ENCODE data around the gene LGALS1.

DNA sequence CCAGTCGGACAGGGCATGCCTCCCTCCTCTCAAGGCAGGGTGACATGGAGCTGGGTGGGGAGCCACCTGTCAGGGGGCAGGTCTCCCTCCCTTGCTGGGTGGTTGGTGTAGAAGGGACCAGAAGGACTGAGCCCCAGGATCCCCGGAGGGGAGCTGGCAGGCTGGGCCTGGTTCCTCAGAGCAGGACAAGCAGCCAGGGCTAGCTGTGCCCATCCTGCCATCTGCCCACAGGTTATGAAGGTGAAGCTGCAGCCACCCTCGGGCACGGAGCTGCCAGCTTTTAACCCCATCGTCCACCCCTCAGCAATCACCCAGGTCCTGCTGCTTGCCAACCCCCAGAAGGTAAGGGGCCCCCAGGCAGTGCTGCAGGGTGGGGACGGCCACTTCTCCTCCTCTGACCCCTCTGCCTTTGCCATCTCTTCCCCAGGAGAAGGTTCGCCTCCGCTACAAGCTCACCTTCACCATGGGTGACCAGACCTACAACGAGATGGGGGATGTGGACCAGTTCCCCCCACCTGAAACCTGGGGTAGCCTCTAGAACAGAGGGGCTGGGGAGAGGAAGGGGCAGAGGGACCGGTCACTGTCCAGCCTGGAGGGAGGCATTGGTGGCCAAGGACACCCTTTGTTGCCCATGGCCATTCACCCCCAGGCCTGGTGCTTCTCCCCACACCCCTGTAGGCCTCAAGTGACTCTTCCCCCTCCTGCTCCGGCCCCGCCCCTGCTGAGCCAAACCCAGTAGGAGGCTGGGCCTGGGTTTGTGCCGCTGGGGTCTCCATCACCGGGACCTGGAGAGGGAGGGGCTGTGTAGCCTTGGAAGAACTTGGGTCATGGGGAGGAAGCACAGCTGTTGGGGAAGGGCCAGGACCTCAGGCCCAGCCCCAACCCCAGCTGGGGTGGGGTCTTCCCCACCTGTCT is 43.0 kb upstream of the LGALS1 start:
- TF ChIP-seq, protein P1, sequence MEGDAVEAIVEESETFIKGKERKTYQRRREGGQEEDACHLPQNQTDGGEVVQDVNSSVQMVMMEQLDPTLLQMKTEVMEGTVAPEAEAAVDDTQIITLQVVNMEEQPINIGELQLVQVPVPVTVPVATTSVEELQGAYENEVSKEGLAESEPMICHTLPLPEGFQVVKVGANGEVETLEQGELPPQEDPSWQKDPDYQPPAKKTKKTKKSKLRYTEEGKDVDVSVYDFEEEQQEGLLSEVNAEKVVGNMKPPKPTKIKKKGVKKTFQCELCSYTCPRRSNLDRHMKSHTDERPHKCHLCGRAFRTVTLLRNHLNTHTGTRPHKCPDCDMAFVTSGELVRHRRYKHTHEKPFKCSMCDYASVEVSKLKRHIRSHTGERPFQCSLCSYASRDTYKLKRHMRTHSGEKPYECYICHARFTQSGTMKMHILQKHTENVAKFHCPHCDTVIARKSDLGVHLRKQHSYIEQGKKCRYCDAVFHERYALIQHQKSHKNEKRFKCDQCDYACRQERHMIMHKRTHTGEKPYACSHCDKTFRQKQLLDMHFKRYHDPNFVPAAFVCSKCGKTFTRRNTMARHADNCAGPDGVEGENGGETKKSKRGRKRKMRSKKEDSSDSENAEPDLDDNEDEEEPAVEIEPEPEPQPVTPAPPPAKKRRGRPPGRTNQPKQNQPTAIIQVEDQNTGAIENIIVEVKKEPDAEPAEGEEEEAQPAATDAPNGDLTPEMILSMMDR (IDR thresholded peaks at IDR 0.05; ENCODE audit: poor library complexity): no peak
- TF ChIP-seq EZH2 (IDR thresholded peaks at IDR 0.05; ENCODE audit: borderline replicate concordance): no peak

All from hepatocyte (in vitro differentiated cells).